BJ (cell line): Measurements from ENCODE around the gene FRAS1. TPM values are rescaled to one million over a fixed set of nuclear protein-coding genes. Genes with fewer than 3 reads are reported as not detected.

Source experiments
- CTCF ChIA-PET: fragments of 350-600 bp; formaldehyde crosslinking; extraction: SDS; loops from one replicate; lab custom pipeline; 2021; ENCODE audit warnings: antibody characterized with exemption, inconsistent platforms; lab: Yijun Ruan, JAX
- POLR2A ChIA-PET: fragments of 300-600 bp; sonication (Branson Sonifier 250); formaldehyde crosslinking; extraction: SDS; loops from one replicate; lab custom pipeline; 2021; ENCODE audit warnings: antibody characterized with exemption; lab: Charles Lee
- DNase-seq: peaks from one replicate; pipeline ENCODE4 v3.0.0-alpha.2; 2011; ENCODE audit warnings: low read depth
- H3K27me3 ChIP-seq: 2 replicates; pipeline ENCODE4 v1.6.0; 2011; ENCODE audit warnings: low read length; ENCODE audit not compliant: control insufficient read depth, insufficient read depth
- H3K36me3 ChIP-seq: 2 replicates; pipeline ENCODE4 v1.5.1; 2011; ENCODE audit warnings: low read length; ENCODE audit not compliant: control insufficient read depth, insufficient read depth
- H3K4me3 ChIP-seq: 2 replicates; pipeline ENCODE4 v1.5.1; 2011; ENCODE audit warnings: low read depth, mild to moderate bottlenecking, control low read depth, low read length
- CTCF ChIP-seq: IDR thresholded peaks from 2 replicates; pipeline ENCODE4 v1.5.1; 2011; ENCODE audit warnings: low read depth, mild to moderate bottlenecking, control low read depth, inconsistent platforms, low read length, moderate library complexity; ENCODE audit not compliant: insufficient read depth
- polyA plus RNA-seq: library from polyadenylated mRNA; depleted of rRNA; stranded (reverse); fragments of >200 nt; gene quantifications from 2 replicates; pipeline ENCODE4 v1.2.3, GENCODE V29; 2011

The FRAS1 gene
- polyA plus RNA-seq, 1 experiment = 4.4 TPM

- TF ChIP-seq CTCF = no peak
- DNase-seq = no peak
- Histone ChIP-seq H3K4me3 (no peak overlapping the region), H3K36me3 (no peaks in the 10 kb centered on the region), H3K27me3 (no peaks in the 10 kb centered on the region)
- ChIA-PET CTCF (interaction anchor here (0.7 kb wide), 1 partner anchor 163 kb away, joined by 3 read pairs; no protein-coding TSS in a partner anchor), POLR2A (interaction anchor here (0.6 kb wide), 1 partner anchor 380 kb away, joined by 6 read pairs; no protein-coding TSS in a partner anchor)
Observed at GRCh38 chr4:78439328-78439727, 382.2 kb downstream of the FRAS1 start.

- TF ChIP-seq CTCF = no peak
- DNase-seq = no peak
- CTCF ChIA-PET = no interaction called here
- H3K27me3 ChIP-seq = no peaks in the 10 kb centered on the region
- no peak overlapping the region for H3K4me3 ChIP-seq
- POLR2A ChIA-PET = no interaction called here
- H3K36me3 ChIP-seq = no peaks in the 10 kb centered on the region; the same call in 1 of the 2 replicates
Observed at GRCh38 chr4:78441756-78442155, 384.6 kb downstream of the FRAS1 start.

GRCh38 chr4:78446619-78447018 is 389.5 kb downstream of the FRAS1 start:
- H3K27me3 ChIP-seq = no peaks in the 10 kb centered on the region
- TF ChIP-seq CTCF = no peak
- ChIA-PET POLR2A (no interaction called here), CTCF (no interaction called here)
- no peak overlapping the region for H3K4me3 ChIP-seq
- no peaks in the 10 kb centered on the region; the same call in 1 of the 2 replicates for H3K36me3 ChIP-seq
- DNase-seq = no peak

- Histone ChIP-seq H3K4me3 (no peak overlapping the region), H3K36me3 (no peaks in the 10 kb centered on the region; the same call in 1 of the 2 replicates), H3K27me3 (no peaks in the 10 kb centered on the region)
- no peak for TF ChIP-seq CTCF
- CTCF ChIA-PET = interaction anchor here (0.9 to 1.0 kb wide), 2 partner anchors 13 to 17 kb away, joined by 4 to 5 read pairs; no protein-coding TSS in a partner anchor
- POLR2A ChIA-PET = no interaction called here
- DNase-seq = no peak
Observed at GRCh38 chr4:78451407-78451806, 394.3 kb downstream of the FRAS1 start.

GRCh38 chr4:78454016-78454415 is 396.9 kb downstream of the FRAS1 start:
- no peak overlapping the region for H3K4me3 ChIP-seq
- H3K27me3 ChIP-seq = no peaks in the 10 kb centered on the region
- no peaks in the 10 kb centered on the region for H3K36me3 ChIP-seq
- DNase-seq = no peak
- ChIA-PET POLR2A (no interaction called here), CTCF (interaction anchor here (1.7 kb wide), 1 partner anchor 12 kb away, joined by 5 read pairs; no protein-coding TSS in a partner anchor)
- no peak for TF ChIP-seq CTCF
